Gastroesophageal sphincter (tissue), 4 donors: ENCODE results near the gene PIP5K1B. TPM values are rescaled to one million over a fixed set of nuclear protein-coding genes. Genes with fewer than 3 reads are reported as not detected.

Source experiments
- ATAC-seq: fragments of 150-250 bp; one replicate; pipeline ENCODE4 v1.9.1; 2016; ENCODE audit warnings: mild to moderate bottlenecking, moderate library complexity
- H3K27ac ChIP-seq, 4 donors: fragments of 200-600 bp; sonication (generic) in 3 of 4; 1 replicate in 3 of 4; 2 replicates in 1 of 4; pipeline ENCODE4 v1.5.1; 2016 to 2019
- H3K27me3 ChIP-seq: fragments of 200-600 bp; sonication (generic); one replicate; pipeline ENCODE4 v1.5.1; 2019
- H3K36me3 ChIP-seq, 2 donors: fragments of 200-600 bp; sonication (generic); one replicate each; pipeline ENCODE4 v1.5.1; 2019; ENCODE audit warnings: control low read depth in 1 of 2
- H3K4me1 ChIP-seq, 3 donors: fragments of 200-600 bp; sonication (generic); 1 replicate in 2 of 3; 2 replicates in 1 of 3; pipeline ENCODE4 v1.5.1; 2016 to 2019; ENCODE audit warnings: control low read depth in 2 of 3
- H3K4me3 ChIP-seq, 2 donors: fragments of 200-600 bp; sonication (generic); one replicate each; pipeline ENCODE4 v1.5.1; 2019; ENCODE audit warnings: mild to moderate bottlenecking in 1 of 2, moderate library complexity in 1 of 2
- H3K9me3 ChIP-seq, 3 donors: fragments of 200-600 bp; sonication (generic); one replicate each; pipeline ENCODE4 v1.5.1; 2017 to 2019; ENCODE audit warnings: control low read depth in 2 of 3
- CTCF ChIP-seq, 4 experiments: fragments of 200-600 bp in 2 of 4; fragments of 450-650 bp in 2 of 4; sonication (generic) in 1 of 4; IDR thresholded peaks; one replicate each; pipeline ENCODE4 v1.5.1; 2017 to 2019; ENCODE audit warnings: antibody characterized with exemption in 4 of 4, mild to moderate bottlenecking in 2 of 4, moderate library complexity in 2 of 4
- EP300 ChIP-seq: sonication (generic); formaldehyde crosslinking; IDR thresholded peaks from one replicate; pipeline ENCODE4 v1.6.1; 2017; ENCODE audit warnings: antibody characterized with exemption, mild to moderate bottlenecking
- POLR2A ChIP-seq, 2 donors: fragments of 450-650 bp; IDR thresholded peaks; one replicate each; pipeline ENCODE4 v1.6.1; 2017; ENCODE audit warnings: antibody characterized with exemption in 2 of 2, mild to moderate bottlenecking in 2 of 2, moderate library complexity in 1 of 2
- POLR2AphosphoS5 ChIP-seq: sonication (generic); formaldehyde crosslinking; IDR thresholded peaks from one replicate; pipeline ENCODE4 v1.6.1; 2017; ENCODE audit warnings: antibody characterized with exemption
- WGBS, 2 donors: methylation state at CpG; one replicate each; pipeline ENCODE4 v1.1.5; 2018; ENCODE audit warnings: low coverage in 1 of 2; 5-methylcytosine and 5-hydroxymethylcytosine counted together
- total RNA-seq, 4 donors: library from RNA; depleted of rRNA; stranded (reverse); fragments of >200 nt; gene quantifications; one replicate each; pipeline ENCODE4 v1.1.0, GENCODE V29; 2016

PIP5K1B gene
- total RNA-seq, 4 donors from 2014 or later, result 0.67 to 5.1 (median 1.2) TPM

DNA sequence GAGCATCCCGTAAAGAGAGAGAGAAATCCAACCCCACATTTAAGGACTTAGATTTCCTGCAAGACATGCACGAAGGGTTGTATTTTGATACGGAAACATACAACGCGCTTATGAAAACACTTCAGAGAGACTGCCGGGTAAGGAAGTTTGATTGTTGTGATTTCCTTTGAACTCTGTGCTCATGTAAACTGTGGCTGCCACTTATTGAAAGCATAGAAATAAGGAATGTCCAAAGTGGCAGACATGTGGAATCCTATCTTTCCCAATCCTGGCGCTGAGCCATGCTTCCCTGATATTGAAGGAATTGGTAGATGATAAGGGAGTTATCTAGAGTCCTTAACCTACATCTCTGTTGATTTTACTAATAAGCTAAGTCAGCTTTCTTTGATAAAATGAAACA, 189.5 kb downstream of the PIP5K1B start:
- no peak overlapping the region for H3K27ac ChIP-seq
- no peaks in the 10 kb centered on the region for H3K4me1 ChIP-seq
- no peak overlapping the region for H3K4me3 ChIP-seq
- no peaks in the 10 kb centered on the region for H3K27me3 ChIP-seq
- ATAC-seq, result no peak
- WGBS, 2 donors, result 32 to 59% methylated on average over 7 of the region's 7 CpGs
- TF ChIP-seq EP300 (no peak), POLR2A (IDR thresholded peaks at IDR 0.05) (no peak), CTCF (IDR thresholded peaks at IDR 0.05) (no peak), POLR2AphosphoS5 (no peak)
- no peaks in the 10 kb centered on the region for H3K9me3 ChIP-seq
- H3K36me3 ChIP-seq, result no peaks in the 10 kb centered on the region

GRCh38 chr9:68895741-68896478, 190.9 kb downstream of the PIP5K1B start:
- no peaks in the 10 kb centered on the region for H3K27me3 ChIP-seq
- H3K4me1 ChIP-seq, result no peaks in the 10 kb centered on the region
- no peaks in the 10 kb centered on the region for H3K36me3 ChIP-seq
- TF ChIP-seq POLR2A (IDR thresholded peaks at IDR 0.05) (no peak), CTCF (IDR thresholded peaks at IDR 0.05) (no peak), POLR2AphosphoS5 (no peak), EP300 (no peak)
- no peak overlapping the region for H3K27ac ChIP-seq
- H3K4me3 ChIP-seq, result no peak overlapping the region
- no peaks in the 10 kb centered on the region for H3K9me3 ChIP-seq
- WGBS, 2 donors, result 31 to 44% methylated on average over 6 of the region's 6 CpGs
- no peak for ATAC-seq

- TF ChIP-seq CTCF (IDR thresholded peaks at IDR 0.05) (no peak), POLR2AphosphoS5 (no peak), EP300 (no peak), POLR2A (IDR thresholded peaks at IDR 0.05) (no peak)
- H3K27ac ChIP-seq, result no peak overlapping the region
- 38 to 40% methylated on average over 1 of the region's 1 CpG for WGBS, 2 donors
- no peak for ATAC-seq
- no peaks in the 10 kb centered on the region for H3K9me3 ChIP-seq
- no peaks in the 10 kb centered on the region for H3K4me1 ChIP-seq
- H3K4me3 ChIP-seq, result no peak overlapping the region
- no peaks in the 10 kb centered on the region for H3K27me3 ChIP-seq
- no peaks in the 10 kb centered on the region for H3K36me3 ChIP-seq
Measured at GRCh38 chr9:68896486-68896885, 191.4 kb downstream of the PIP5K1B start.

GRCh38 chr9:68897577-68898145, 192.6 kb downstream of the PIP5K1B start:
- no peak for TF ChIP-seq POLR2A (IDR thresholded peaks at IDR 0.05)
- no peak for TF ChIP-seq EP300
- Histone ChIP-seq H3K4me1 (no peaks in the 10 kb centered on the region), H3K4me3 (no peak overlapping the region), H3K36me3 (no peaks in the 10 kb centered on the region), H3K27ac (no peak overlapping the region), H3K27me3 (no peaks in the 10 kb centered on the region), H3K9me3 (no peaks in the 10 kb centered on the region)
- ATAC-seq, result no peak
- 43 to 52% methylated on average over 5 of the region's 5 CpGs for WGBS, 2 donors

- ATAC-seq, result no peak
- Histone ChIP-seq H3K4me1 (no peaks in the 10 kb centered on the region), H3K9me3 (no peaks in the 10 kb centered on the region), H3K27ac (no peak overlapping the region), H3K36me3 (no peaks in the 10 kb centered on the region), H3K4me3 (no peak overlapping the region), H3K27me3 (no peaks in the 10 kb centered on the region)
- WGBS, 2 donors, result 55 to 63% methylated on average over 6 of the region's 6 CpGs
- TF ChIP-seq POLR2AphosphoS5, result no peak
- TF ChIP-seq POLR2A (IDR thresholded peaks at IDR 0.05), result no peak
- TF ChIP-seq EP300, result no peak
- TF ChIP-seq CTCF (IDR thresholded peaks at IDR 0.05), result no peak
Measured at GRCh38 chr9:68898781-68899439, 193.9 kb downstream of the PIP5K1B start.
